WTC11 (cell line): ENCODE results near the gene CHFR. TPM values are rescaled to one million over a fixed set of nuclear protein-coding genes. Genes with fewer than 3 reads are reported as not detected.
A peak's percentile ranks its signal among the peaks of the same experiment; 100 is the strongest.

ENCODE experiments used
- ATAC-seq: fragments of 200-7000 bp; cut with Tn5 transposase; 2 replicates; pipeline ENCODE4 v1.10.0; 2021; ENCODE audit warnings: mild to moderate bottlenecking, moderate library complexity
- CTCF ChIA-PET: fragments of 300-600 bp; sonication (Branson Sonifier 250); formaldehyde crosslinking; loops from one replicate; lab custom pipeline; 2021; ENCODE audit warnings: antibody characterized with exemption; lab: Charles Lee
- POLR2A ChIA-PET: fragments of 350-600 bp; sonication (Branson Sonifier 250); formaldehyde crosslinking; loops from one replicate; lab custom pipeline; 2021; ENCODE audit warnings: antibody characterized with exemption; lab: Charles Lee
- DNase-seq: peaks from one replicate; pipeline ENCODE4 v3.0.0; 2021; ENCODE audit warnings: low spot score
- H3K27ac Mint-ChIP-seq: 2 replicates; pipeline ENCODE4 v1.8.0; 2021; ENCODE audit warnings: mixed read lengths
- H3K27me3 Mint-ChIP-seq: 2 replicates; pipeline ENCODE4 v1.8.0; 2021; ENCODE audit warnings: low read depth, mild to moderate bottlenecking, moderate library complexity, mixed read lengths
- H3K36me3 Mint-ChIP-seq: 2 replicates; pipeline ENCODE4 v1.8.0; 2021; ENCODE audit warnings: mixed read lengths
- H3K4me1 Mint-ChIP-seq: 2 replicates; pipeline ENCODE4 v1.8.0; 2022; ENCODE audit warnings: mixed read lengths
- H3K4me3 Mint-ChIP-seq: 2 replicates; pipeline ENCODE4 v1.8.0; 2021; ENCODE audit warnings: mild to moderate bottlenecking, moderate library complexity, mixed read lengths
- H3K9me3 Mint-ChIP-seq: 2 replicates; pipeline ENCODE4 v1.8.0; 2021; ENCODE audit warnings: mixed read lengths
- ESRRA ChIP-seq: sonication (generic); formaldehyde crosslinking; IDR thresholded peaks from 2 replicates; pipeline ENCODE4 v1.8.1; 2022; ENCODE audit warnings: mild to moderate bottlenecking, missing genetic modification reagents, borderline replicate concordance
- IRF2 ChIP-seq: sonication (generic); formaldehyde crosslinking; IDR thresholded peaks from 2 replicates; pipeline ENCODE4 v1.8.0; 2022; ENCODE audit warnings: low read depth, missing genetic modification reagents, borderline replicate concordance
- JAZF1 ChIP-seq: fragments of 250-450 bp; sonication (Bioruptor Pico); IDR thresholded peaks from 2 replicates; pipeline ENCODE4 v1.9.0; 2021; ENCODE audit warnings: moderate library complexity, mild to moderate bottlenecking, inconsistent platforms
- MYBL2 ChIP-seq: sonication (generic); formaldehyde crosslinking; IDR thresholded peaks from 2 replicates; pipeline ENCODE4 v1.8.1; 2023; ENCODE audit warnings: mild to moderate bottlenecking, moderate library complexity, missing genetic modification reagents
- NFATC4 ChIP-seq: fragments of 250-450 bp; sonication (Bioruptor Pico); IDR thresholded peaks from 2 replicates; pipeline ENCODE4 v1.9.0; 2021; ENCODE audit warnings: mild to moderate bottlenecking
- ZBTB21 ChIP-seq: sonication (generic); formaldehyde crosslinking; IDR thresholded peaks from 2 replicates; pipeline ENCODE4 v1.8.1; 2023; ENCODE audit warnings: mild to moderate bottlenecking, missing genetic modification reagents, borderline replicate concordance
- ZNF396 ChIP-seq: fragments of 250-450 bp; sonication (Bioruptor Pico); IDR thresholded peaks from 2 replicates; pipeline ENCODE4 v1.8.0; 2021; ENCODE audit warnings: mild to moderate bottlenecking, moderate library complexity, borderline replicate concordance
- ZNF416 ChIP-seq: fragments of 250-450 bp; sonication (Bioruptor Pico); IDR thresholded peaks from 2 replicates; pipeline ENCODE4 v1.9.0; 2021; ENCODE audit warnings: mild to moderate bottlenecking, inconsistent platforms
- ZNF423 ChIP-seq: fragments of 250-450 bp; sonication (Bioruptor Pico); IDR thresholded peaks from 2 replicates; pipeline ENCODE4 v2.1.2; 2022; ENCODE audit warnings: mild to moderate bottlenecking, moderate library complexity
- total RNA-seq: library from RNA; stranded (reverse); gene quantifications from 3 replicates; pipeline ENCODE4 v1.2.3, GENCODE V29; 2021
- TF ChIP-seq, protein P1 (sequence below): sonication (generic); formaldehyde crosslinking; IDR thresholded peaks from 2 replicates; pipeline ENCODE4 v1.8.1; 2023; ENCODE audit warnings: mild to moderate bottlenecking, missing genetic modification reagents, moderate library complexity
- TF ChIP-seq, protein P2 (sequence below): sonication (generic); formaldehyde crosslinking; IDR thresholded peaks from 2 replicates; pipeline ENCODE4 v1.8.1; 2022; ENCODE audit warnings: low read depth, mild to moderate bottlenecking, moderate library complexity, missing genetic modification reagents, borderline replicate concordance
- TF ChIP-seq, protein P3 (sequence below): sonication (generic); formaldehyde crosslinking; IDR thresholded peaks from 2 replicates; pipeline ENCODE4 v1.8.1; 2022; ENCODE audit warnings: low read depth, missing genetic modification reagents, borderline replicate concordance
- TF ChIP-seq, protein P4 (sequence below): sonication (generic); formaldehyde crosslinking; IDR thresholded peaks from 2 replicates; pipeline ENCODE4 v1.8.0; 2023; ENCODE audit warnings: missing genetic modification reagents
- TF ChIP-seq, protein P5 (sequence below): sonication (generic); formaldehyde crosslinking; IDR thresholded peaks from 2 replicates; pipeline ENCODE4 v1.8.1; 2022; ENCODE audit warnings: mild to moderate bottlenecking, missing genetic modification reagents, moderate library complexity, borderline replicate concordance

Gene CHFR
- total RNA-seq, 1 experiment from 2014 or later = 58.7 TPM

DNA sequence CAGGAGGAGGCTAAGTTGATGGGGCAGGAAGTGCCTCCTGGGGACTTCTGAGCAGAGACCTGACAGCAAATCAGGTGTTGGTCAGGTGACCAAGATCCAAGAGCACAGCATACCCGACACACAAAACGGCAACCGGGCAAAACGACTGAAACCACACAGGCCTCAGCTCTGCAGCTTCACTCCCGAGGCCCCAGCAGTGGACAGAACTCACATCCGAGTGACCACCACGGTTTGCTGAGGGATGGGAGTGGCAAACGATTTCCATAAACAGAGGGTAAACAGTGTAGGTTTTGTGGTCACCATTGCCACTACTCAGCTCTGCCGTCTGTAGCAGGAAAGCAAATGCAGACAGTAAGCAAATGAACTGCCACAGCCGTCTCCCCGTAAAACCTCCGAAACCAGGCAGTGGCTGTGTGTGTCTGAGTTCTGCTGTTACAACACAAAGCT, 14.4 kb downstream of the CHFR start:
- no peak; the same call in 1 of the 2 replicates for ATAC-seq
- no peak for DNase-seq
- H3K27ac Mint-ChIP-seq = peak overlapping the region; percentile 68
- H3K9me3 Mint-ChIP-seq = no peaks in the 10 kb centered on the region
- no peak overlapping the region for H3K4me3 Mint-ChIP-seq
- H3K4me1 Mint-ChIP-seq = 0 out of 2 replicates have a peak, but pooled peaks cover 3% of the 10 kb centered on the region
- ChIA-PET CTCF (interaction anchor here (1.1 kb wide), 2 partner anchors 32 to 104 kb away, joined by 3 to 4 read pairs; no protein-coding TSS in a partner anchor), POLR2A (no interaction called here)
- TF ChIP-seq ZNF416 (CRISPR knock-in tag) (no peak), NFATC4 (CRISPR knock-in tag) (no peak)
- TF ChIP-seq, protein P1, sequence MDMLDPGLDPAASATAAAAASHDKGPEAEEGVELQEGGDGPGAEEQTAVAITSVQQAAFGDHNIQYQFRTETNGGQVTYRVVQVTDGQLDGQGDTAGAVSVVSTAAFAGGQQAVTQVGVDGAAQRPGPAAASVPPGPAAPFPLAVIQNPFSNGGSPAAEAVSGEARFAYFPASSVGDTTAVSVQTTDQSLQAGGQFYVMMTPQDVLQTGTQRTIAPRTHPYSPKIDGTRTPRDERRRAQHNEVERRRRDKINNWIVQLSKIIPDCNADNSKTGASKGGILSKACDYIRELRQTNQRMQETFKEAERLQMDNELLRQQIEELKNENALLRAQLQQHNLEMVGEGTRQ (CRISPR knock-in tag) = peak; percentile 48; the same call in 1 of the 2 replicates
- peaks cover 45% of the 10 kb centered on the region for H3K36me3 Mint-ChIP-seq
- no peaks in the 10 kb centered on the region for H3K27me3 Mint-ChIP-seq

DNA sequence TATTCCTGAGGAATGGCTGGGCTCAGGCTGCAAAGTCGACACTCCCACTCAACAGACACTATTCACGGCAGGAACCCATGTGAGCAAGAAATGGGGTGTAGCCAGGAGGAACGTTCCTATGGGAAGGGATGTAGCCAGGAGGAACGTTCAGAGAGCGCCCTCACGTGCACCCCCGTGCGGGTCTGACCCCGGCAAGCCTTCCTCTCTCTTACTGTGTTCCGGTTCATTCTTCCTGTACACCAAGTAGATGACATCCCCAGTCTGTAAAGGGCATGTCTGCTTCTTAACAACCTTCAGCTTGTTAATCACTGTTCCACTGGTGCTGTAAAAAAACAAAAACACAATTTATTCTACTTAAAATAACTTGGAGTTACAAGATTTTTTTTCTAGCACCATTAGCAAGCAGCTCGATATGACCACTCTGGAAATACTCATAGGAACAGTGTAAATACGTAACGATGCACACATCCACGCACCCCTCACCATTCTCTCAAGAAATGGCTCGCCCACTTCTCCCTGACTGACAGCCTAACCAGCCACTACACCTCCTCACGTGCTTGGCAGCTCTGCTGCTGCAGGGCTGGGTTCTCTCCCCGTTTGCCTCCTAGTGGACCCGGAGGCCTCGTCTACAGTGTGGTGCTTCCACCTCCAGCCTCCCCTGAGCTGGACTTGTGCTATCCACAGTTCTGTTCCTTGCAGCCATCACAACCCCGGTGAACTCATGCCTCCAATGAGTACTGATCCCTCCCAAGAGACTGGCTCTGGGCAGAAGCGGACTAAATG, 15.1 kb downstream of the CHFR start:
- no peaks in the 10 kb centered on the region for H3K9me3 Mint-ChIP-seq
- no peak for DNase-seq
- no peak for ATAC-seq
- H3K4me1 Mint-ChIP-seq = 0 out of 2 replicates have a peak, but pooled peaks cover 3% of the 10 kb centered on the region
- no peak overlapping the region for H3K4me3 Mint-ChIP-seq
- ChIA-PET CTCF (interaction anchor here (0.6 to 1.1 kb wide), 3 partner anchors 32 to 351 kb away, joined by 3 to 4 read pairs (median 3); no protein-coding TSS in a partner anchor), POLR2A (no interaction called here)
- H3K27ac Mint-ChIP-seq = peak overlapping the region; percentile 68
- H3K36me3 Mint-ChIP-seq = peaks cover 47% of the 10 kb centered on the region
- H3K27me3 Mint-ChIP-seq = no peaks in the 10 kb centered on the region
- TF ChIP-seq, protein P1 (CRISPR knock-in tag) = no peak
- TF ChIP-seq, protein P2, sequence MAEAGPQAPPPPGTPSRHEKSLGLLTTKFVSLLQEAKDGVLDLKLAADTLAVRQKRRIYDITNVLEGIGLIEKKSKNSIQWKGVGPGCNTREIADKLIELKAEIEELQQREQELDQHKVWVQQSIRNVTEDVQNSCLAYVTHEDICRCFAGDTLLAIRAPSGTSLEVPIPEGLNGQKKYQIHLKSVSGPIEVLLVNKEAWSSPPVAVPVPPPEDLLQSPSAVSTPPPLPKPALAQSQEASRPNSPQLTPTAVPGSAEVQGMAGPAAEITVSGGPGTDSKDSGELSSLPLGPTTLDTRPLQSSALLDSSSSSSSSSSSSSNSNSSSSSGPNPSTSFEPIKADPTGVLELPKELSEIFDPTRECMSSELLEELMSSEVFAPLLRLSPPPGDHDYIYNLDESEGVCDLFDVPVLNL (CRISPR knock-in tag) = no peak
- TF ChIP-seq, protein P3, sequence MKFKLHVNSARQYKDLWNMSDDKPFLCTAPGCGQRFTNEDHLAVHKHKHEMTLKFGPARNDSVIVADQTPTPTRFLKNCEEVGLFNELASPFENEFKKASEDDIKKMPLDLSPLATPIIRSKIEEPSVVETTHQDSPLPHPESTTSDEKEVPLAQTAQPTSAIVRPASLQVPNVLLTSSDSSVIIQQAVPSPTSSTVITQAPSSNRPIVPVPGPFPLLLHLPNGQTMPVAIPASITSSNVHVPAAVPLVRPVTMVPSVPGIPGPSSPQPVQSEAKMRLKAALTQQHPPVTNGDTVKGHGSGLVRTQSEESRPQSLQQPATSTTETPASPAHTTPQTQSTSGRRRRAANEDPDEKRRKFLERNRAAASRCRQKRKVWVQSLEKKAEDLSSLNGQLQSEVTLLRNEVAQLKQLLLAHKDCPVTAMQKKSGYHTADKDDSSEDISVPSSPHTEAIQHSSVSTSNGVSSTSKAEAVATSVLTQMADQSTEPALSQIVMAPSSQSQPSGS (CRISPR knock-in tag) = no peak
- TF ChIP-seq JAZF1 (CRISPR knock-in tag) (no peak), MYBL2 (CRISPR knock-in tag) (no peak), ZBTB21 (CRISPR knock-in tag) (no peak), IRF2 (CRISPR knock-in tag) (no peak), ZNF396 (CRISPR knock-in tag) (no peak), ZNF423 (CRISPR knock-in tag) (no peak), ESRRA (no peak)
- TF ChIP-seq, protein P4, sequence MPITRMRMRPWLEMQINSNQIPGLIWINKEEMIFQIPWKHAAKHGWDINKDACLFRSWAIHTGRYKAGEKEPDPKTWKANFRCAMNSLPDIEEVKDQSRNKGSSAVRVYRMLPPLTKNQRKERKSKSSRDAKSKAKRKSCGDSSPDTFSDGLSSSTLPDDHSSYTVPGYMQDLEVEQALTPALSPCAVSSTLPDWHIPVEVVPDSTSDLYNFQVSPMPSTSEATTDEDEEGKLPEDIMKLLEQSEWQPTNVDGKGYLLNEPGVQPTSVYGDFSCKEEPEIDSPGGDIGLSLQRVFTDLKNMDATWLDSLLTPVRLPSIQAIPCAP (CRISPR knock-in tag) = no peak
- TF ChIP-seq, protein P5, sequence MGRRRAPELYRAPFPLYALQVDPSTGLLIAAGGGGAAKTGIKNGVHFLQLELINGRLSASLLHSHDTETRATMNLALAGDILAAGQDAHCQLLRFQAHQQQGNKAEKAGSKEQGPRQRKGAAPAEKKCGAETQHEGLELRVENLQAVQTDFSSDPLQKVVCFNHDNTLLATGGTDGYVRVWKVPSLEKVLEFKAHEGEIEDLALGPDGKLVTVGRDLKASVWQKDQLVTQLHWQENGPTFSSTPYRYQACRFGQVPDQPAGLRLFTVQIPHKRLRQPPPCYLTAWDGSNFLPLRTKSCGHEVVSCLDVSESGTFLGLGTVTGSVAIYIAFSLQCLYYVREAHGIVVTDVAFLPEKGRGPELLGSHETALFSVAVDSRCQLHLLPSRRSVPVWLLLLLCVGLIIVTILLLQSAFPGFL (CRISPR knock-in tag) = no peak
